ENCODE results near the gene DPP6.

Gene DPP6

GRCh38 chr7:154423231-154423630 lies 371.0 kb downstream of the DPP6 start:
- H3K36me3 ChIP-seq: no peaks in the 10 kb centered on the region
- no peak for TF ChIP-seq CTCF (IDR thresholded peaks at IDR 0.05; ENCODE audit: low read depth, low read length)
- H3K27me3 ChIP-seq: no peaks in the 10 kb centered on the region
- H3K9me3 ChIP-seq: no peaks in the 10 kb centered on the region; the same call in 1 of the 2 replicates
- H3K4me1 ChIP-seq: peaks cover 4% of the 10 kb centered on the region; the same call in 1 of the 2 replicates
- no peak for DNase-seq
- H3K4me3 ChIP-seq (ENCODE audit: low read depth, low read length): no peak overlapping the region

GRCh38 chr7:154424350-154424749 lies 372.2 kb downstream of the DPP6 start:
- Histone ChIP-seq H3K9me3 (no peaks in the 10 kb centered on the region; the same call in 1 of the 2 replicates), H3K36me3 (no peaks in the 10 kb centered on the region), H3K4me3 (ENCODE audit: low read depth, low read length) (no peak overlapping the region), H3K4me1 (peaks cover 4% of the 10 kb centered on the region; the same call in 1 of the 2 replicates), H3K27me3 (no peaks in the 10 kb centered on the region)
- no peak for TF ChIP-seq CTCF (IDR thresholded peaks at IDR 0.05; ENCODE audit: low read depth, low read length)
- no peak for DNase-seq

- H3K4me1 ChIP-seq: peaks cover 4% of the 10 kb centered on the region; the same call in 1 of the 2 replicates
- DNase-seq: no peak
- H3K36me3 ChIP-seq: no peaks in the 10 kb centered on the region
- no peaks in the 10 kb centered on the region; the same call in 1 of the 2 replicates for H3K9me3 ChIP-seq
- no peak for TF ChIP-seq CTCF (IDR thresholded peaks at IDR 0.05; ENCODE audit: low read depth, low read length)
- H3K4me3 ChIP-seq (ENCODE audit: low read depth, low read length): no peak overlapping the region
- H3K27me3 ChIP-seq: no peaks in the 10 kb centered on the region
Measured at GRCh38 chr7:154425271-154425670, 373.1 kb downstream of the DPP6 start.

- Histone ChIP-seq H3K36me3 (no peaks in the 10 kb centered on the region), H3K4me1 (peaks cover 4% of the 10 kb centered on the region; the same call in 1 of the 2 replicates), H3K9me3 (no peaks in the 10 kb centered on the region; the same call in 1 of the 2 replicates), H3K4me3 (ENCODE audit: low read depth, low read length) (no peak overlapping the region), H3K27me3 (no peaks in the 10 kb centered on the region)
- DNase-seq: no peak
- no peak for TF ChIP-seq CTCF (IDR thresholded peaks at IDR 0.05; ENCODE audit: low read depth, low read length)
Measured at GRCh38 chr7:154426778-154427177, 374.6 kb downstream of the DPP6 start.

- Histone ChIP-seq H3K36me3 (no peaks in the 10 kb centered on the region), H3K4me1 (peaks cover 4% of the 10 kb centered on the region; the same call in 1 of the 2 replicates), H3K4me3 (ENCODE audit: low read depth, low read length) (no peak overlapping the region), H3K9me3 (no peaks in the 10 kb centered on the region; the same call in 1 of the 2 replicates), H3K27me3 (no peaks in the 10 kb centered on the region)
- DNase-seq: no peak
- no peak for TF ChIP-seq CTCF (IDR thresholded peaks at IDR 0.05; ENCODE audit: low read depth, low read length)
Measured at GRCh38 chr7:154427533-154427932, 375.3 kb downstream of the DPP6 start.

GRCh38 chr7:154429666-154430404 lies 377.6 kb downstream of the DPP6 start:
- Histone ChIP-seq H3K4me3 (ENCODE audit: low read depth, low read length) (no peak overlapping the region), H3K27me3 (no peaks in the 10 kb centered on the region), H3K9me3 (no peaks in the 10 kb centered on the region), H3K36me3 (no peaks in the 10 kb centered on the region), H3K4me1 (peaks cover 3% of the 10 kb centered on the region)
- no peak for DNase-seq
- no peak for TF ChIP-seq CTCF (IDR thresholded peaks at IDR 0.05; ENCODE audit: low read depth, low read length)

All from BE2C (cell line).